Stomach (tissue), 4 donors: ENCODE data around the gene OR4K2.

Experiments
- CTCF ChIP-seq, 7 experiments: fragments of 450-650 bp in 4 of 7; fragments of 200-600 bp in 3 of 7; sonication (generic) in 3 of 7; IDR thresholded peaks; one replicate each; pipeline ENCODE4 v1.5.1; 2016 to 2019; ENCODE audit warnings: antibody characterized with exemption in 7 of 7, control low read depth in 2 of 7, mild to moderate bottlenecking in 1 of 7
- POLR2A ChIP-seq, 4 donors: fragments of 450-650 bp; IDR thresholded peaks; one replicate each; pipeline ENCODE4 v1.6.1; 2016; ENCODE audit warnings: antibody characterized with exemption in 4 of 4, control low read depth in 2 of 4, mild to moderate bottlenecking in 1 of 4, moderate library complexity in 1 of 4
- POLR2AphosphoS5 ChIP-seq, 3 donors: sonication (generic); formaldehyde crosslinking; IDR thresholded peaks; one replicate each; pipeline ENCODE4 v1.6.1; 2016; ENCODE audit warnings: antibody characterized with exemption in 3 of 3

GRCh38 chr14:19874842-19875241, at the start of gene OR4K2:
- TF ChIP-seq CTCF (IDR thresholded peaks at IDR 0.05) (no peak), POLR2A (IDR thresholded peaks at IDR 0.05) (no peak), POLR2AphosphoS5 (IDR thresholded peaks at IDR 0.05) (no peak)
